GM19351 (cell line): ENCODE data around the gene NF1.
"Not testable (repeated sequence)": the region's sequence is repeated elsewhere in the genome, so short reads cannot be mapped to it uniquely, and the experiment has no call there.

Experiments
- ATAC-seq: cut with Tn5 transposase; IDR thresholded peaks from one replicate; pipeline ENCODE4 v1.9.1; 2021; ENCODE audit warnings: mild to moderate bottlenecking, moderate library complexity; ENCODE audit not compliant: unreplicated experiment

NF1 gene

DNA sequence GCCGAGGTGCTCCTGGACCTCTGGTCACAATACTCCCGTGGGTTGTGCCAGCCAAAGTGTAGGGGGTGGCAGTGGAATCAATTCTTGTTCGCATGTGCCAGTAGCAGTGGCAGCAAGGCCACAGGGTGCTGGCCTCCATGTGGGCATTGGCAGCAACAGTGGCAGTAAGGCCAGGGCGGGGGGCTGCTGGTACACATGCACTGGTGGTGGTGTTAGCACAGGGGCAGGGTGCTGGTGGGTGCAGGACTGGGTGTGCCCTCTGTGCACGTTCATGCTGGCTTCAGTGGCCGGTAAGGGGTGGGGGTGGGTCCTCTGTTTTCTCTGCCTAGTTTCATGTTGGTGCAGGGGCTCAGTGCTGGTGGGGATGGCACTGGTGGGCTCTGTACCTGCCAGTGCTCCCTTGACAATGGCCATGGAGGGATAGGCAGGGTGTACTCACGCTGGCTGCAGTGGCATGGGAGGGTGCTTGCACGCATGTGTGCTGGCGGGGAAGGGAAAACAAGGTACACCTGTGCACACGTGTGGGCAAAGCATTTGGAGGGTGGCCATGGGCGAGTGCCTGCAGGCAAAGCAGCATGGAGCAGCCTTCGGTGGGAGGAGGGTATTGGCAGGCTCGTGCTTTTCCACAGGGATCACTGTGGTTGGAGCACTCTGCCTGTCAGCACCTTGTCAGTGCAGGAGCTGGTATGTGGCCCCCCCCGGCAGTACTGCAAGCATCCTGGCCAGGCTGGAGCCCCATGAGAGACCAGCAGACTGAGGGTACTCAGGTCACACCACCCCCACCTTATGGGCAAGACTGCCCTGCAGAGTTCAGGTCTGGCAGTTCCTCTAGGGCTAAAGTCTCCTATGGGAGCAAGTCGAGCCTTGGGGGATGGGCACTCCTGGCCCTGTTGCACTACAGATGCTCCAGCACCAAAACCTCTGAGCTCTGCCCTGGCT lies 35.8 kb downstream of the NF1 start:
- ATAC-seq: no peak

DNA sequence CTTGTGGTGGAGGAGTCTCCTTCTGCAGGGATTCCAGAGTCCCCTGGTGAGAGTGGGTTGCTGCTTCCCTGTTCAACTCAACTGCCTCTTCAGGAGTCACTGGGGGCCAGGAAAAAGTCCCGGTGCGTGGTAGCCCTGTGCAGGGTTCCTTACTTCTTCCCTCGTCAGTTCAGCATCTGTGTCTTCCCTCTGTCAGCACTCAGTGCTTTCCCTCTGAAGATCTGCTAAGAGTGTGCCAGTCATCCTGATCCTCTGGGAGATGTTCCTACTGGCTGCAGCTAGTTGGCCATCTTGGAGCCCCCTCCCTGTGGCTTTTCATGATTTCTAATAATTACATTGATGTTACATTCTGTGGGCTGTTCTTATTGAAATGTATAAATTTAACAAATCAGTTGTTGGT lies 36.5 kb downstream of the NF1 start:
- no peak for ATAC-seq

DNA sequence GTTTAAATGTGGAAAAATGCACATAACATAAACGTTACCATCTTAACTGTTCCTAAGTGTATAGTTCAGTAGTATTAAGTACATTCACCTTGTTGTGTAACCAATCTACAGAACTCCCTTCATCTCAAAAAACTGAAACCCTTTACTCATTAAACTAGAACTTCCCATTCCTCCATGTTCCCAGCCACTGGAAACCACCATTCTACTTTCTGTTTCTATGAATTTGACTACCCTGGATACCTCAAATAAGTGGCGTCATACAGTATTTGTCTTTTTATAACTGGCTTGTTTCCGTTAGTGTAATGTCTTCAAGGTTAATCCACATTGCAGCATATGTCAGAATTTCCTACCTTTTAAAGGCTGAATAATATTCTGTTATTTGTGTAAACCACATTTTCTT lies 38.2 kb downstream of the NF1 start:
- ATAC-seq: no peak

DNA sequence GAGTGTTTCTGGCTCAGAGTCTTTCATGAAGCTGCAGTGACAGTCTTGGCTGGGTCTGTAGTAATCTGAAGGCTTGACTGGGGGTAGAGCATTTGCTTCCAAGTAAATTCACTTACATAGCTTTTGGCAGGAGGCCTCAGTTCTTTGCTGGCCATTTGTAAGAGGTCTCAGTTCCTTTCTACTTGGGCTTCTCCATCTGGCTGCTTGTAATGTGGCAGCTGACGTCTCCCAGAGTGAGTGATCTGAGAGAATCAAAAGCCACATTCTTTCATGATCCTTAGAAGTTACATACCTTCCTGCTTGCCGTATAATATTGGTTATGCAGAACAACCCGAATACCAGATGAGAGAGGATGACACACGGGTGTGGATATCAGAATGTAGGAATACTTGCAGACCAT lies 39.8 kb downstream of the NF1 start:
- no peak for ATAC-seq

DNA sequence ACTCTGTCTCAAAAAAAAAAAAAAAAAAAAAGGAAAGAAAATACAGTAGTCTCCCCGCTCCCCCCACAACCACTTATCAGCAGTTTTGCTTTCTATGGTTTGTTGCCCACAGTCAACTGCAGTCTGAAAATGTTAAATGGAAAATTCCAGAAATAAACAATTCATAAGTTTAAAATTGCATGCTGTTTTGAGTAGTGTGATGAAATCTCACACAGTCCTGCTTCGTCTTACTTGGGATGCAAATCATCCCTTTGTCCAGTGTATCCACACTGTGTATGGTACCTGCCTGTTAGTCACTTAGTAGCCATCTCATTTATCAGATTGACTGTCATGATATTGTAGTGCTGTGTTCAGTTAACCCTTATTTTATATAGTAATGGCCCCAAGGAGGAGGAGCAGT lies 41.5 kb downstream of the NF1 start:
- no peak for ATAC-seq

DNA sequence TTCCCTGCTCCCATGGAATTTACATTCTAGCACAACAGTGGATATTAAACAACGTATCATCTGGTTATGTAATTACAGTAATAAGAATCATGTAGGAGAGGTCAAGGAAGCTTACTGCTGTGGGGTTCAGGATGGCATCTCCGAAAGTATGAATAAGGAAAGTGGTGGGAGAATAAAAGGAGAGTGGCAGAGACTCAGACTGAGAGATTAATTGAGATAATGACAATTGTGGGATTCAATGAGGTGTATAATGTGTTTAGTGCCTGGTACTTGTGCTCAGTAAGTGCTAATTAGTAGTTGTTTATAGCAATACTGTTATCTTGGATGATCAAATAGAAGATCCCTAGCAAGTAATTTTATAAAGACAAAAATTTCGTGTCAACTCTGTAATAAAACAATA lies 45.3 kb downstream of the NF1 start:
- ATAC-seq: no peak

DNA sequence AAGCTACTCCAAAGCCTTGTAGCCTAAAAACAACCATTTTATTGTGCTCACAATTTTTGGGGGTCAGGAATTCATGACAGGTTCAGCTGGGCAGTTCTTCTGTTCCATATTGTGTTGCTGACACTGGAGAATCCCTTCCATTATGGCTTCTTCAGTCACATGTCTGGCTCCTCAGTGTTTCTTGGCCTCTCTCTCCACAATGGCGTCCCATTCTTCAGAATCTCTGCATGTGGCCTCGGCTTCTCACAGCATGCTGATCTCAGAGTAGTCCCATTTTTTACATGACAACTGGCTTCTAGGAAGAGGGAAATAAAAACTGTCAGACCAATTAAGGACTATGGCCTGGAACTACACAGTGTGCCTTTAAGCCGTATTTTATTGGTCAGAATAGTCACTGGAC lies 49.7 kb downstream of the NF1 start:
- no peak for ATAC-seq

DNA sequence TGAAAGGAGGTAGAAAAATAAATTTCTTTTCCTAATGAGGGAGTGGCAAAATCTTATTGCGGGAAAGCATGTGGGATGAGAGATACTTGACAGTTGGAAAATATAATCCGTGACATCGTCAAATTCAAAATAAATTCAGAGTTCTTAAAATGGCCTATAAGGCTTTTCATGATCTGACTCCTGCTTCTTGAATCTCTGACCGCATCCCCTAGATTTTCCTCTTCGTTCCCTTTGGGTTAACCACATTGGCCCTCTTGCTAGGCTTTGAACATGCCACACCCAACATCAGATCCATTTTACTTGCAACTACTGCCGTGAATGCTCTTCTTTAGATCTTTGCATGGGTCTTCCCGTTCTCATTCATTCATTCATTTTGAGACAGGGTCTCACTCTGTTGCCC lies 50.1 kb downstream of the NF1 start:
- no peak for ATAC-seq

DNA sequence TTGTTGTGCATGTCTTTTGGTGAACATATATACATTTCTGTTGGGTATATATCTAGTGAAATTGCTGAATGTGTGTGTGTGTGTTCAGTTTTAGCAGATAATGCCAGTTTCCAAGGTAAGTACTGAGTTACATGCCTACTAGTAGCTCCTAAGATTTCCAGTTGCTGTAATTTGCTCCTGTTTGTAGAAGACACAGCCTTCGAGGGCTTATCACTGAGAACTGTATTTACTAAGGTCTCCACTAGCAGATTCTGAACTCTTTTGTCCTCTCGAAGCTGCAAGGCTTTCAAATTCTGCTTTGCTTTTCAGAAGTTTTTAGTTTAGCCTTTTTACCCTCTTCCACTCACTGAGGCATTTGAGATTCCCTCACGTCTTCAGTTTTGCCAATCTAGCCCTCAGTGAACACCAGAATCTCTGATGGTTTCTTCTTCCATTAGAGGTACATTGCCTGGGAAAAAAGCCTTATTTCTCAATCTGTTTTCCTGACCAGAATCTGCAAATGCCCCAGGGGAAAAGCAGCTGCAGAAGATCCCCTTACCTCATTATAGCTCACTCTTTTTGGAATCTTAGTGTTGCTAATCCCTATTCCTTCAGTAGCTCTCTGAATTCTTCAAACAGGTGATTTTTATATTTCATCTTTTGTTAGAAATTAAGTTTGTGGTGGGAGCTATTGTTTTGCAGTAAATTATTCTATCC lies 52.9 kb downstream of the NF1 start:
- no peak for ATAC-seq

DNA sequence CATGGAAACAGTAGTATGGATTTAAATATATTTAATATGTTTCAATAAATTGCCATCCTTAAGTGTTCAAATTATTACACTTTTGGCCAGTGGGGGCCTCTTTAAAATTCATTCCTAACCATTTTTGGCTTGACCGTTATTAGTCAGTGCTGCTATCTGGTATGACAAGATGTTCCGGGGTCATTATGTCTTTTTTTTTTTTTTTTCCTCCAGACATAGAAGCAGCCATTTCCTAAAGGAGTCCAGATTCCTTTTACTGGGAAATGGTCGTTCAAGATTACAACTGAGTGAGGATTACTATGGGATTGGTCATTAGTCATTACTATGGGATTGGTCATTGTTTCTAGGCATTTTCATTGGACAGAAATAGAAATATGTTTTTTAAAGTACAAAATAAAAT lies 53.4 kb downstream of the NF1 start:
- no peak for ATAC-seq

DNA sequence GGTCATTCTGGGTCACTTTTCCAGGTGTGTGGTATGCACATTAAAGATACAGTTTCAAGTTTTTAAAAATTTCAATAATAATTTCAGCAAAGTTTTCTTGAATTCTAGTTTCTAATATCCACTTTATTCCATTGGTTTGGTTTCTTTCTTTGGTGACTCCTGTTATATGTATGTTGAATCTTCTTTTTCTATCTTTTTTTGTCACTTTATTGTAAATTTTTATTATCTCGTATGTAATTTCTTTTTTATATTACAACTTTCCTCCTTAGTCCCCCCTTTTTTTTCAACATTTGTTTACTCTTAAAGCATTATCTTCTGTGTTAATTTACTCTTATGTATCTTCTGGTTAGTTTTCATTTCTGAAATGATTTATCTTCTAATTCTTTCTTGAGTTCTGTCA lies 57.5 kb downstream of the NF1 start:
- ATAC-seq: no peak

DNA sequence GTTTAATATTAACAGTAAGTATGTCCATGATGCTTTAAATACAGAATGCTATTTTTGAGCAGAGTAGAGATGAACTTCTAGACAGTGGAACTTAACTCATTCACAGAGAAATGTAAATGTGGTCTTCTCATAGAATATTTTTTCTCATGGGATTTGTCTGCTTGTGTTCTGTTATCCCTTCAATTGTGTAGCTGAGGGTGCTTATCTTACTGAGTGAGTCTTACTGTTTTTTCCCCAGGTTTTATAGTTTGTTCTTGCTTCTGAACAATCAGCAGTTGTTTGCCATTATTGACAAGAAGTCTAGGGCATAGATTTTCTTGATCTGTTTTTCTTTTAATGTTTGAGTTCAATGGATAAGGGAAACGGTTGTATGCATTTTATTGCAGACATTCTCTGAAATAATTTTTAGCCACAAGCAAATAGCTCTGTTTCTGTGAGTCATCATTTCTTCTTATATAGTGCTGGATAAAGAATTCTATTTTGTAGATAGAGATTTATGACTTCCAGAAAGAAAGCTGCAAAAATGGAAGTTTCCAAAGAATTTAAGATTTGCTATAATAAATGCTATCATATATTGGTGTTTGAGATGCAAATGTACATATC lies 60.5 kb downstream of the NF1 start:
- ATAC-seq: no peak

DNA sequence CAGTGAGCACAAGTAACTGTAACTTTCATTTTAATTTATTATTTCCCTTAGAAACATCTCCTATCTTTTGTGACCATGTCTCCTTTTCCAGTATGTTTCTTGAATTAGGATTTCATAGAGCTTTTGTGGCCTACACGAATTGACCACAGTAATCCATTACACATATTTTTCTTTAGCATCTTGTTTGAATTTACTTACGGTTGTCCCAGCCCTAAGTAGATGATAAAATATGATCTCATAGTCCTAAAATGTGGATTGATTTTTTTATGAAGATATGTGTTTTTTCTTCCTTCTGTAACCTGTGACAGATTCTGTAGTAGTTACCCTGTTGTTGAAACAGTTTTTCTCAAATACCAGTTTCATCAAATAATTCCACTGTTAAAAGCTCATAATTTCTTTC lies 61.5 kb downstream of the NF1 start:
- no peak for ATAC-seq

DNA sequence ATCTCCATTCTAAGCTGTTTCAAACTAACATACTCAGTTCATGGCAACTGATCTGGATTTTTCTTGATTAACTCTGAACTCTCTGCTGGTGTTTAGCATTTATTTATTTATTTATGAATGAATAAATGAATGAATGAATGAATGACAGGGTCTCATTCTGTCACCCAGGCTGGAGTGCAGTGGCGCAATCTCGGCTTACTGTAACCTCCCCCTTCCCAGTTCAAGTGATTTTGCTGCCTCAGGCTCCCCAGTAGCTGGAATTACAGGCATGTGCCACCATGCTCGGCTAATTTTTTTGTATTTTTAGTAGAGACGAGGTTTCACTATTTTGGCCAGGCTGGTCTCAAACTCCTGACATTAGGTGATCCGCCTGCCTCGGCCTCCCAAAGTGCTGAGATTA lies 62.1 kb downstream of the NF1 start:
- ATAC-seq: not testable (repeated sequence)

DNA sequence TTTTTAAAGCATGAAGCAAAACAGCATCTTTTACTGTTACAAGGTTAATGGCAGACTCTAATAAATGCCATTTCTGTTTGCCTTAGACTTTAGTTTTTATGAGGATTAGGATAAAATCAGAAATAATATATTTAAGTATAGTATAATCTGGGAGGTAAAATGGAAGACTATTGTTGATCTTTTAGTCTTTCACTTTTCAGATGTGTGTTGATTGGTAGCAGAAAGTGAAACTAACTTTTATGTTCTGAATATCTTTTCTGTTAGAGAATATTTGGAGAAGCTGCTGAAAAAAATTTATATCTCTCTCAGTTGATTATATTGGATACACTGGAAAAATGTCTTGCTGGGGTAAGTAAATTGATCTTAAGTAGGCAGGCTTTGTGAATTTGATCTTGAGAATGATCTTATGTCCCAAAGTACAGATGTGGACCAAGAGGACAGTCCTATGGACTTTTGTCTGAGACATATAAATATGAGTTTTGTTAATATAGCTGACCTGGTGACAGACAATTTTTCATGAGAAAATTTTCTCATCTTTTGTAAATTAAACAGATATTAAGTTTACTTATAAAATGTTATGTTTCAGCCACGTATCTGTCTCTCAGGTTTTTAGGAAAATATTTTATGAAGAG lies 64.1 kb downstream of the NF1 start:
- ATAC-seq: no peak

DNA sequence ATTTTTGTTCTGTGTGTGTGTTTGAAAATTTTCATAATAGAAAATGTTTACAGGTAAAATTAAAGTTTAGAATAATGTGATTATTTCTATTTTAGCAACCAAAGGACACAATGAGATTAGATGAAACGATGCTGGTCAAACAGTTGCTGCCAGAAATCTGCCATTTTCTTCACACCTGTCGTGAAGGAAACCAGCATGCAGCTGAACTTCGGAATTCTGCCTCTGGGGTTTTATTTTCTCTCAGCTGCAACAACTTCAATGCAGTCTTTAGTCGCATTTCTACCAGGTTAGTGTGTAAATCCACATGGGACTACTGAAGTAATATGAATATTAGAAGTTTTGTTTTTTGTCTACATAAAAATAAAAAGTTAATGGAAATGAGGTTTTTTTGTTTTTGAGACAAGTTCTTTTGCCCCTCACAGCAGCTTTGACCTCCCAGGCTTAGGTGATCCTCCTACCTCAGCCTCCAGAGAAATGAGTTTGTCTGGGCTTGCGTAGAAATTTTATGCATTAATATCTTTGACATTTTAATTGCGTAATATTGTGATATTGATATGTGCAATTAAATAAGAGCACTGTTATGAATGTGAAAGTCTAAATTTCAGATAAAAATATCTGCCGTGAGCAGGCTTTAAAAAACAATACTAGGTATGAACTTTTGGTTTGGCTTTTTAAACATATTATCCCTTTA lies 68.5 kb downstream of the NF1 start:
- no peak for ATAC-seq

DNA sequence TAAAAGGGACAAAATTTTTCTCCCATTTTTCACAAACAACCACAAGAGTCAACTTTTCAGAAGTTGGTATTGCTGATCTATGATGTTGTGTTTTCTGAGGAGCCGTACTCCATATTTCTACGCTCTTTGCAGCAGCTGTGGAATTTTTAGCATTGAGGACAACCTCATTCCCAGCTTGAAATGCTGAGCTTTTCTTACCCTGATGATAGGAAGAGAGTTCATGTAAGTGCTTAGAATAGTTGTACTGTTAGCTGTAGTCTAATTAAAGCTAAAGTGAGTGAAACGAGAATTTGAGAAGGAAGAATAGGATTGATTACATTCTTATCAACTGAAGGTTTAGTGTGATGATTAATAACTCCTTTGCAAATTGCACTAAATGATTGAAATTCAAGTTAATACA lies 72.3 kb downstream of the NF1 start:
- ATAC-seq: no peak

DNA sequence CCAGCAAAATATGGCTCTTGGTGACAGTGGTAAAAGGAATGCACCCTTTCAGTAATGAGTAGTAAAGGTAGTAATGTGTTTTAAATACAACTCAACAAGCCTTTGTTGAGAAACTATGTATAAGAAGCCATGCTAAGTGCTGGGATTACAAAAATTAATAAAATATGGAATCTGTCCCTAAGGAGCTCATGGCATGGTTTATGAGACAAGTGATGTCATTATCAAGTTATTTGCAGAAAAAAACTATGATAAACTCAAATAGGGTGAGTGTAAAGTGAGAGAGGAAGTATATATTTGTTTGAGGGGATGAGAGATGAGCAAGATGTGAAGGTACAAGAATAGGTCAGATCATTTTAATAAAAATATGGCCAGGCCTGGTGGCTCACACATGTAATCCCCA lies 76.9 kb downstream of the NF1 start:
- no peak for ATAC-seq

DNA sequence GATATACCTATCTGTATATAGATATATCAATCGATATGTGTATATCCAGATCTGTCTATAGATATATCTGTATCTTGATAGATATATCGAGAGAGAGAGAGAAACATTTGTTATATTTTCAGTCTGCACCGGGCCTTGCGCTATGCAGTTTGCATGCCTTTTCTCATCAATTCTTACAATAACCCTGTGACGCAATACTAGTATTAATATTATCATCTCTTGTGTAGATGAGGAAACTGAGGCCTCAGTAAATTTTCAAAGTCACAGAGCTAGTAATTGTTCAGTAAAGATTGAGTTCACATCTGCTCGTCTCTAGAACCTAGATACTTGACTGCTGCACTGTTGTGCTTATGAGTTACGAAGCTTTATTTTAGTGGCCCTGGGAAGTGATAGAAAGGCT lies 77.6 kb downstream of the NF1 start:
- ATAC-seq: no peak

DNA sequence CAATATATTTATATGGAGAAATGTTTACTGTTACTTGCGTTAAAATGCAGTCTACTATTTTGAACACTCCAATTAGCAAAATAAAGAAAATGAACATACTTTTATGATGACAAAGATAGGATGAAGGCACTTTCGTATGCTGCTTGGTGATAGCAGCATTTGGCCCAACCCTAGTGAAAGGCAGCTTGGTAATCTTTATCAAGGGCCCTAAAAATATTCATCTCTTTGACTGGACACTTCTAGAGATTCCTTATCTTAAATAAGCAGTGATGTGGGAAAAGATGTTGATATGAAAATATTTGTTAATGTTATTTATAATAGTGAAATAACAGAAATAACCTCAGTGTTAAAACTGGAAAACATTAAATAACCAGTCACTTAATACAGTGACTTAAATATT lies 79.4 kb downstream of the NF1 start:
- ATAC-seq: no peak

DNA sequence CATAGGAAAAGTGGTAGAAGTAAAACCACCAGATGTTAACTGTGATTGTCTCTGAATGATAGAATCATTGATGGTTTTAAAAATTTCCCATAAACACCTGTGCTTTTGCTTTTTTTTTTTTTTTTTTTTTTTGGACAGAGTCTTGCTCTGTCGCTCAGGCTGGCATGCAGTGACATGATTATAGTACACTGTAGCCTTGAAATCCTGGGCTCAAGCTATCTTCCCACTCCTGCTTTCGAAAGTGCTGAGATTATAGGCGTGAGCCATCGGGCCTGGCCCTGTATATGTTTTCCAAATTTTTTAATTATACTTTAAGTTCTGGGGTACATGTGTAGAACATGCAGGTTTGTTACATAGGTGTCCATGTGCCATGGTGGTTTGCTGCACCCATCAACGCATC lies 80.5 kb downstream of the NF1 start:
- no peak for ATAC-seq
